ENCODE measurements around the gene LGALS9.

LGALS9 gene

DNA sequence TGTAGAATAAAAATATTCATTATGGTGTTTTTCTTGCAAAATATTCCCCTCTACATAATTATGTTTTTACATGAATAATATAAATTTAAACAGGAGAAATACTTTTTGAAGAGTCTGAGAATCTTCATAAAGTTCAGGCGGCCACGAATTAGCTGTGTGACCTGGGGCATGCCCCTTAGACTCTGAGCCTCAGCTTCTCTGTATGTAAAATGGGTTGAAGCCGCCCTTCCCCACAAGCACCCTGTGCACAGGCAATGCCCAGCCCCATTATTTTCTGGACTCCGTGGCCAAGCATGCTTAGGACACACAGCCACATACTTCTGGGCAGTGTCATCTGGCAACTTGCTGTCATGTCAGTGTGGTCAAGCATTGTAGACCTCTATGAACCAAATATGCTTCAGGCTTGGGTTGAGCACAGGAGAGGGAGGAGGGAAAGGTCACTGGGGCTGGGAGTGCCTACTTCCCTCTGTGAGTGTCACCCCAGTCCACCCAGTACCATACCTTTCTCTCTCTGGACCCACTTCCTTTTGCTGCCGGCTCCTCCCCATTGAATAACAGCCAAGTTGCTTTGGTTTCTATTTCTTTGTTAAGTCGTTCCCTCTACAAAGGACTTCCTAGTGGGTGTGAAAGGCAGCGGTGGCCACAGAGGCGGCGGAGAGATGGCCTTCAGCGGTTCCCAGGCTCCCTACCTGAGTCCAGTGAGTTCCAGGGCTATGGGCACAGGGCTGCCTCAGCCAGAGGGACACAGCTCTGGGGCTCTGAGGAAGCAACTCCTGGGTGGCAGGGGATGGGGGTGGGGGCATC lies at the start of gene LGALS9:
Gene LGALS9, plus strand, starts transcription at position 582 of the 804 bp plus-strand sequence. Its CDS starts 78 bp downstream, at position 660.
- peak within 1 kb of the TSS; percentile 89 for H3K27ac Mint-ChIP-seq
- peak within 1 kb of the TSS; percentile 91 for H3K4me3 Mint-ChIP-seq
- H3K36me3 Mint-ChIP-seq, result peaks cover 2% of the 10 kb centered on the region
- H3K27me3 Mint-ChIP-seq, result no peaks in the 10 kb centered on the region
- H3K9me3 Mint-ChIP-seq (ENCODE audit: low read depth), result no peaks in the 10 kb centered on the region
- peaks cover 41% of the 10 kb centered on the region for H3K4me1 Mint-ChIP-seq (ENCODE audit: low read depth)

GRCh38 chr17:27582696-27583095 lies 48.3 kb upstream of the LGALS9 start:
- no peak overlapping the region for H3K27ac Mint-ChIP-seq
- peaks cover 19% of the 10 kb centered on the region for H3K4me1 Mint-ChIP-seq (ENCODE audit: low read depth)
- H3K36me3 Mint-ChIP-seq, result peaks cover 9% of the 10 kb centered on the region
- no peak overlapping the region for H3K4me3 Mint-ChIP-seq
- no peaks in the 10 kb centered on the region for H3K9me3 Mint-ChIP-seq (ENCODE audit: low read depth)
- no peaks in the 10 kb centered on the region for H3K27me3 Mint-ChIP-seq

DNA sequence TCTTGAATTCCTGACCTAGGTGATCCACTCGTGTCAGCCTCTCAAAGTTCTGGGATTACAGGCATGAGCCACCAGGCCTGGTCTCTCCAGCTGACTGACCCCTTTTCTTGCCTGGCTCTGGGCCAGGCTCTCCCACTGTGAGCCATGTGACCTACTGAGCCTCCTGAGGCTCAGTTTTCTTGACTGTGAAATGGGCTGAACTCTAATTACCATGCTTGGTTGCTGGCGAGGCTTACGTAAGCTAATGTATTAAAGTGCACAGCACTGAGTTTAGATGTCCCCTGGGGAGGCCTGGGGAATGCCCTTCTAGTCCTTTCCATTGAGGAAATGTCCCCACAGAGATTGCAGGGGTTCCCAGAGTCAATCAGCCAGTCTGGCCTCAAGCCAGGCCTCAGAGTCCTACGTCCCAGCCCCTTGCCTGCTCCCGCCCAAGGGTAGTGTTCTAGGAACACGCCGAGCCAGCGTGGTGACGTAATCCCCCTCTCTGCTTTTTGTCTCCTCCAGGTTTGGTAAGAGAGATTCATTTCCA lies 45.8 kb upstream of the LGALS9 start:
- Mint-ChIP-seq H3K4me1 (ENCODE audit: low read depth) (peaks cover under 1% of the 10 kb centered on the region), H3K36me3 (peaks cover 7% of the 10 kb centered on the region), H3K9me3 (ENCODE audit: low read depth) (no peaks in the 10 kb centered on the region), H3K4me3 (no peak overlapping the region), H3K27me3 (no peaks in the 10 kb centered on the region), H3K27ac (no peak overlapping the region)

DNA sequence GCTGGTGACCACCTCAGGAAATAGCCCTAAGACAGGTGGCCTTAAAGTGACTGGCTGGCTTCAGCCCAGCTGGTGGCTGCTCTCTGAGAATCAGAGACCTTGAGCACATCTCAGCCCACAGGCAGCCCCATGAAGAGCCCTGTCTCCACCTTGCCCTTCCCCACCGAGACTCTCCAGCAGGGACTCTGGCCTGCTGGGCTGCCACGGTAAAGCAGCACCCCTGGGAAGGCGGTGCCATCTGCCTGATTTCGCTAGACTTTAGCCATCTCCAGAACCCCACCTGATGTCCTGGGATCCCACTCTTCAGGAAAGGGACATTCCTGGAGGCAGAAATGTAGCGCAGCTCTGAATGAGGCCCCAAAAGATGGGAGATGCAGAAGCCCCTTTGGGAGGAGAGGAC lies 45.2 kb upstream of the LGALS9 start:
- Mint-ChIP-seq H3K27me3 (no peaks in the 10 kb centered on the region), H3K4me3 (no peak overlapping the region), H3K36me3 (peaks cover 5% of the 10 kb centered on the region), H3K9me3 (ENCODE audit: low read depth) (no peaks in the 10 kb centered on the region), H3K4me1 (ENCODE audit: low read depth) (no peaks in the 10 kb centered on the region), H3K27ac (no peak overlapping the region)

GRCh38 chr17:27586203-27586721 lies 44.7 kb upstream of the LGALS9 start:
- no peak overlapping the region for H3K4me3 Mint-ChIP-seq
- no peak overlapping the region for H3K27ac Mint-ChIP-seq
- H3K4me1 Mint-ChIP-seq (ENCODE audit: low read depth), result no peaks in the 10 kb centered on the region
- H3K27me3 Mint-ChIP-seq, result no peaks in the 10 kb centered on the region
- no peaks in the 10 kb centered on the region for H3K9me3 Mint-ChIP-seq (ENCODE audit: low read depth)
- H3K36me3 Mint-ChIP-seq, result peaks cover 7% of the 10 kb centered on the region

DNA sequence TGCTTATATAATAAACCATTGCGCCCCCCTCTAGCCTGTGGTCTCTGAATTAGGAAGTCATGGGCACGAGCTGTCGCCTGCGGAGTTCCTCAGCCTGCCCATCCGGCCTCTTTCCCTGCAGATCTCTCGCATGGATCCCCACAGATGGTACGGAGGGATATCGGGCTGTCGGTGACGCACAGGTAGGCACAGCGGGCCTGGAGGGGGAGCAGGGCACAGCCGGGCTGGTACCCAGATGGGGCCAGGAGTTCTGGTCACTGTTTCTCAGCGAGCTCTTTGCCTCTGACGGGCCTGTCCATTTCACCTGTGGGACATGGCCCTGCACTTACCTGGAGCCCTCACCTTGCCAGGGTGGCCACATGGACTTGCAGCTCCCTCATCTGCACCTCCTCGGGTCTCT lies 42.6 kb upstream of the LGALS9 start:
- Mint-ChIP-seq H3K9me3 (ENCODE audit: low read depth) (no peaks in the 10 kb centered on the region), H3K4me1 (ENCODE audit: low read depth) (no peaks in the 10 kb centered on the region), H3K27ac (no peak overlapping the region), H3K36me3 (peaks cover 5% of the 10 kb centered on the region), H3K4me3 (no peak overlapping the region), H3K27me3 (no peaks in the 10 kb centered on the region)

GRCh38 chr17:27590864-27591263 lies 40.1 kb upstream of the LGALS9 start:
- H3K27ac Mint-ChIP-seq, result no peak overlapping the region
- peaks cover 7% of the 10 kb centered on the region for H3K4me1 Mint-ChIP-seq (ENCODE audit: low read depth)
- no peak overlapping the region for H3K4me3 Mint-ChIP-seq
- no peaks in the 10 kb centered on the region for H3K27me3 Mint-ChIP-seq
- H3K36me3 Mint-ChIP-seq, result peaks cover 8% of the 10 kb centered on the region
- H3K9me3 Mint-ChIP-seq (ENCODE audit: low read depth), result no peaks in the 10 kb centered on the region

GRCh38 chr17:27591986-27592385 lies 39.0 kb upstream of the LGALS9 start:
- peaks cover 8% of the 10 kb centered on the region for H3K36me3 Mint-ChIP-seq
- peak overlapping the region; percentile 6 for H3K27ac Mint-ChIP-seq

DNA sequence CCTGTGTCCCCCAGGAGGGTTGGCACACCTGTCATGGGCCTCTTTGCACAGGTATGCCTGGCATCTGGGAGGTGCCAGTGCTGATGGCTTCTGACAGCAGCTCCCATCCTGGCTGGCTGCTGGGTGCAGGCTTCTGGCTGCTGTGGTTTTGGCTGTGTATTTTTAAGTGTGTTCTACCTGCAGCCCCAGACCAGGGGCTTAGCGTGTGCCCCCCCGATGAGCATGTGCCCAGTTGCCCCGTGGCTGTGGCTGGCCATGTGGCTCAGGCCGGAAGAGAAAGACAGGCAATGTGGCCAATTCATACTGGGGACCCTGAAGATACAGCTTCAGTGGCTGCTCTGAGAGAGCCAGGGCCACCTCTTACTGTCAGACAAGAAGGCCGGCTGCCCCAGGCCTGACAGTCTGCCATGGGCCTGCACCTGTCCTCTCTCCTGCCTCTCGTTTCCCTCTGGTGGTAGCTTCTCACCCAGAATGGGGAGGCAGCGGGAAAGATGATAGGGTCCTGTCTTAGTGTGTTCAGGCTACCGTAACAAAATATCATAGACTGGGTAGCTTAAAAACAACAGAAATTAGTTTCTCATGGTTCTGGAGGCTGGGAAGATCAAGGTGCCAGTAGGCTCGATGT lies 37.6 kb upstream of the LGALS9 start:
- Mint-ChIP-seq H3K27ac (no peak overlapping the region), H3K4me3 (no peak overlapping the region), H3K4me1 (ENCODE audit: low read depth) (peaks cover 8% of the 10 kb centered on the region), H3K27me3 (no peaks in the 10 kb centered on the region), H3K36me3 (peaks cover 8% of the 10 kb centered on the region), H3K9me3 (ENCODE audit: low read depth) (no peaks in the 10 kb centered on the region)

More at GRCh38 chr17:27591986-27592385, 39.0 kb upstream of the LGALS9 start:
- H3K27me3 Mint-ChIP-seq, result no peaks in the 10 kb centered on the region
- H3K4me3 Mint-ChIP-seq, result no peak overlapping the region
- H3K9me3 Mint-ChIP-seq (ENCODE audit: low read depth), result no peaks in the 10 kb centered on the region
- H3K4me1 Mint-ChIP-seq (ENCODE audit: low read depth), result peaks cover 8% of the 10 kb centered on the region

GRCh38 chr17:27593857-27594255 lies 37.1 kb upstream of the LGALS9 start:
- H3K27ac Mint-ChIP-seq, result peak overlapping the region; percentile 54
- H3K36me3 Mint-ChIP-seq, result peaks cover 8% of the 10 kb centered on the region
- no peak overlapping the region for H3K4me3 Mint-ChIP-seq
- no peaks in the 10 kb centered on the region for H3K9me3 Mint-ChIP-seq (ENCODE audit: low read depth)
- H3K27me3 Mint-ChIP-seq, result no peaks in the 10 kb centered on the region
- peaks cover 8% of the 10 kb centered on the region for H3K4me1 Mint-ChIP-seq (ENCODE audit: low read depth)

GRCh38 chr17:27595208-27595607 lies 35.8 kb upstream of the LGALS9 start:
- Mint-ChIP-seq H3K27ac (peak overlapping the region; percentile 64), H3K9me3 (ENCODE audit: low read depth) (no peaks in the 10 kb centered on the region), H3K4me1 (ENCODE audit: low read depth) (peaks cover 9% of the 10 kb centered on the region), H3K4me3 (no peak overlapping the region), H3K36me3 (peaks cover 6% of the 10 kb centered on the region), H3K27me3 (no peaks in the 10 kb centered on the region)

DNA sequence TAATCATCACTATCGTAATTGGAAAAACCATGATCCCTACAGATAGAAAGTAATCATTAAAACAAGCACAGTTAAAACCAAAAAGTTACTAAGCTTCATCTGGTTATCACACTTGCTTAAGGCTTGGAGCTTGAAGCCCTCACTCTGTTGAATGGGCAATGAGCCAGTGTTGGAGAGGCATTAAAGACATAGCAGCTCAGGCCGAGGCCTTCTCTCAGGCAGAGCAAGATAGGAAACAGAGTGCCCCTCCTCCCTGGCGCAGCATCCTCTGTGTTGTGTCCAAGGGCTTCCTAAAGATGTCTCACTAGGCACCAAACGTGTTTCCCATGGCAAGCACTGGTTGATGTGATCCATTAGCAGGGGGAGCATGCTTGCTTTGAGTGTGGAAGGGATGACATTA lies 34.9 kb upstream of the LGALS9 start:
- Mint-ChIP-seq H3K36me3 (peaks cover 4% of the 10 kb centered on the region), H3K4me3 (no peak overlapping the region), H3K27ac (peak overlapping the region; percentile 6), H3K27me3 (no peaks in the 10 kb centered on the region), H3K9me3 (ENCODE audit: low read depth) (no peaks in the 10 kb centered on the region), H3K4me1 (ENCODE audit: low read depth) (peaks cover 9% of the 10 kb centered on the region)

DNA sequence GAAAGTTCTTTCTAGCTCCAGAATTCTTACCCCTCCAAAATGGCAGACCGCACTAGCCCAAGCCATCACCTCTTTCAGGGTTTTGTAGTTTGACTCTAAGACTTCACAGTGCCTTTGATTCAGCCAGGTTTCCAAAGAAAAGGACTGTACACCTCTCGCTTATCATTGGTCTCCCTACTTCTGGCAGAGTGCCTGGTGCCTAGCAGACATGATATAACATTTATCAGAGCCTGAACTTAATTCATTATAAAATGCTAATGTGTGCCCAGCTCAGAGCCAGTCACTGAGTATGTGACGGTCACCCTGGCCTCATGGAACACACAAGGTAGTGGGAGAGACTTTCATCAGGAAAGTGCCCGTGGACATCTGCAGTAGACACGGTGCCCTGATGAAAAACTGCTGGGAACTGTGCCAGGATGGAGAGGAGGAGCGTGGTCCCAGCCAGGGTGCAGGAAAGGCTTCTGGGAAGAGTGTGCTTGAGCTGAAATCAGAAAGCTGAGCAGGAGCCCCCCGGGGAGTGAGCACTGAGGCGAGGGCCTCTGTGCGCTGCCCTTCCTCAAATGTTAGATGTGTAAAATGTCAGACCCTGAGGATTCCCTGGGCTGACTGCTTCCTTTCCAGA lies 34.3 kb upstream of the LGALS9 start:
- peaks cover 4% of the 10 kb centered on the region for H3K36me3 Mint-ChIP-seq
- H3K27me3 Mint-ChIP-seq, result no peaks in the 10 kb centered on the region
- H3K4me1 Mint-ChIP-seq (ENCODE audit: low read depth), result peaks cover 9% of the 10 kb centered on the region
- peak overlapping the region; percentile 51 for H3K27ac Mint-ChIP-seq
- no peak overlapping the region for H3K4me3 Mint-ChIP-seq
- H3K9me3 Mint-ChIP-seq (ENCODE audit: low read depth), result no peaks in the 10 kb centered on the region

DNA sequence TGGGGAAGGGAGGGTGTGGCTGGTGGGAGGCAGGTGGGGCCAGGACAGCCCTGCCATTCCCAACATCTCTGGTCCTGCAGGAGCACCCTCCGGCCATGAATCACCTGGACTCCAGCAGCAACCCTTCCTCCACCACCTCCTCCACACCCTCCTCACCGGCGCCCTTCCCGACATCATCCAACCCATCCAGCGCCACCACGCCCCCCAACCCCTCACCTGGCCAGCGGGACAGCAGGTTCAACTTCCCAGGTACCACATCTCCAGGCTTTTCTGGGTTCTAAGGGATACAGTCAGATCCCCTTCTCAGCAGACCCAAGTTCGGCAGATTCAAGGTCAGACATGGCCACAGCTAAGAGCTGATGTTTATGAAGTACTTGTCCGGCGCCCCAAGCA lies 33.8 kb upstream of the LGALS9 start:
- H3K27me3 Mint-ChIP-seq, result no peaks in the 10 kb centered on the region
- H3K9me3 Mint-ChIP-seq (ENCODE audit: low read depth), result no peaks in the 10 kb centered on the region
- H3K4me3 Mint-ChIP-seq, result no peak overlapping the region
- H3K4me1 Mint-ChIP-seq (ENCODE audit: low read depth), result peaks cover 9% of the 10 kb centered on the region
- H3K27ac Mint-ChIP-seq, result no peak overlapping the region
- peaks cover 4% of the 10 kb centered on the region for H3K36me3 Mint-ChIP-seq

DNA sequence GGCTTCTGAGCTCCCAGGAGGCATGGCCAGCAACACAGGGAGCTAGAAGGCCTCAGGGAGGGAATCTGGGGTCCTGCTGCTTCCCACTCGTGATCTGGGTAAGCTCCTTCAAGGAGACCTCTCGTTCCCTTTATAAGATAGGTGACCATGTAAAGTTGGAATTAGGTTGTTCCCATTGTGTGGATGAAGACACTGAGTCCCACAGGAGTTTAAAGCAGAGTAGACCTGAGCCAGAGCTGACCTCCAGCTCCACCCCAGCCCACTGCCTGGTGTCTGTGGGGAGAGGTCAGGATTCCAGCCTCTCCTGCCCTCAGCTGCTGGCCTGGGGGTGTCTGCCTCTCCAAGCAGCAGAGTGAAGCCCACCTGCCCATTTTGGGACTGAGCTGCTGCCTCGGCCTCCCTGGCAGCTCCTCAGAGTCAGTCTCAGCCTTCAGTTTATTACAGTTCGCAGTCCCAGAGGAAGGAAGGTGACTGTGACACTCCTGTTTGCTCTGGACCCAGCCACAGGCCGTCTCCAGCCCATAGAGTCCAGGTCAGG lies 33.1 kb upstream of the LGALS9 start:
- no peaks in the 10 kb centered on the region for H3K9me3 Mint-ChIP-seq (ENCODE audit: low read depth)
- H3K36me3 Mint-ChIP-seq, result peaks cover 4% of the 10 kb centered on the region
- H3K27ac Mint-ChIP-seq, result no peak overlapping the region
- H3K4me1 Mint-ChIP-seq (ENCODE audit: low read depth), result peaks cover 9% of the 10 kb centered on the region
- no peak overlapping the region for H3K4me3 Mint-ChIP-seq
- no peaks in the 10 kb centered on the region for H3K27me3 Mint-ChIP-seq
